HepG2 (cell line): ENCODE measurements around the gene JOSD2. TPM values are rescaled to one million over a fixed set of nuclear protein-coding genes. Genes with fewer than 3 reads are reported as not detected.

Experiments used
- ATAC-seq: fragments of 200-7000 bp; cut with Tn5 transposase; 3 replicates; pipeline ENCODE4 v1.9.1; 2020; ENCODE audit warnings: mild to moderate bottlenecking, moderate library complexity
- BruUV-seq: library from RNA; stranded (reverse); fragments of 400-500 nt; replicated peaks from 2 replicates; lab custom pipeline; 2021; lab: Mats Ljungman, UMichigan
- CTCF ChIA-PET: fragments of 300-600 bp; formaldehyde crosslinking; extraction: SDS; loops from one replicate; lab custom pipeline; 2021; ENCODE audit warnings: low total read pairs, inconsistent platforms, low intra/inter-chr PET ratio; lab: Yijun Ruan, JAX
- POLR2A ChIA-PET: fragments of 350-600 bp; sonication (Branson Sonifier 250); formaldehyde crosslinking; loops from one replicate; lab custom pipeline; 2020; ENCODE audit warnings: antibody characterized with exemption, inconsistent platforms; lab: Yijun Ruan, JAX
- DNase-seq: peaks from one replicate; pipeline ENCODE4 v3.0.0-alpha.2; 2015; ENCODE audit warnings: low spot score
- FAIRE-seq: peaks from 3 replicates; lab custom pipeline; 2011; peaks lifted over from hg19 to GRCh38; lab: Jason Lieb, UNC
- H2AFZ ChIP-seq: one replicate; pipeline ENCODE4 v1.6.1; 2011; ENCODE audit warnings: low read length, inconsistent platforms
- H3K27ac ChIP-seq: fragments of 300-600 bp; 3 replicates; pipeline ENCODE4 v1.8.0; 2011; ENCODE audit warnings: mixed run types, mild to moderate bottlenecking, mixed read lengths, low read length, inconsistent platforms; ENCODE audit not compliant: insufficient read depth; ENCODE audit errors: extremely low read length
- H3K27me3 ChIP-seq, 2 experiments: fragments of 200-600 bp in 1 of 2; 2 replicates in 1 of 2; 3 replicates in 1 of 2; pipeline versions ENCODE4 v1.6.0 to v1.8.0; 2011; ENCODE audit warnings: low read length in 2 of 2, mild to moderate bottlenecking in 2 of 2, moderate library complexity in 2 of 2, inconsistent platforms in 1 of 2; ENCODE audit not compliant: insufficient read depth in 2 of 2, control insufficient read depth in 1 of 2
- H3K36me3 ChIP-seq, 2 experiments: fragments of 200-600 bp in 1 of 2; replicated peaks in 1 of 2; 2 replicates in 1 of 2; 3 replicates in 1 of 2; pipeline versions ENCODE4 v1.5.1 to v1.8.0; 2011; ENCODE audit warnings: low read length in 2 of 2, inconsistent platforms in 1 of 2; ENCODE audit not compliant: insufficient read depth in 2 of 2, control insufficient read depth in 1 of 2
- H3K4me1 ChIP-seq: 2 replicates; pipeline ENCODE4 v1.5.1; 2012; ENCODE audit warnings: low read length, inconsistent platforms; ENCODE audit not compliant: insufficient read depth
- H3K4me2 ChIP-seq: 2 replicates; pipeline ENCODE4 v1.6.0; 2011; ENCODE audit warnings: low read depth, low read length, inconsistent platforms
- H3K4me3 ChIP-seq, 3 experiments: fragments of 200-600 bp in 1 of 3; sonication (generic), shearing (Covaris generic) in 1 of 3; replicated peaks in 1 of 3; 2 replicates each; pipeline ENCODE4 v1.5.1; 2011 to 2016; ENCODE audit warnings: low read length in 3 of 3, inconsistent platforms in 2 of 3, low read depth in 2 of 3, mild to moderate bottlenecking in 2 of 3, control low read depth in 1 of 3, mixed read lengths in 1 of 3; ENCODE audit not compliant: insufficient read depth in 1 of 3
- H3K79me2 ChIP-seq: one replicate; pipeline ENCODE4 v1.6.1; 2011; ENCODE audit warnings: low read length, inconsistent platforms; ENCODE audit not compliant: insufficient read depth
- H3K9ac ChIP-seq: 2 replicates; pipeline ENCODE4 v1.6.0; 2011; ENCODE audit warnings: mild to moderate bottlenecking, low read depth, low read length, inconsistent platforms; ENCODE audit not compliant: insufficient read depth
- H3K9me3 ChIP-seq: 2 replicates; pipeline ENCODE4 v1.5.1; 2012; ENCODE audit warnings: mild to moderate bottlenecking, low read length
- H4K20me1 ChIP-seq: 2 replicates; pipeline ENCODE4 v1.6.0; 2011; ENCODE audit warnings: inconsistent platforms, mild to moderate bottlenecking, low read length, moderate library complexity; ENCODE audit not compliant: insufficient read depth
- E2F5 ChIP-seq: sonication (generic); formaldehyde crosslinking; conservative IDR thresholded peaks from 2 replicates; pipeline ENCODE4 v1.4.0; 2020; ENCODE audit warnings: missing genetic modification reagents
- ESRRA ChIP-seq: sonication (generic); formaldehyde crosslinking; IDR thresholded peaks from 2 replicates; pipeline ENCODE4 v1.5.1; 2020; ENCODE audit warnings: mild to moderate bottlenecking, low read depth, missing genetic modification reagents
- FOXM1 ChIP-seq: sonication (generic); formaldehyde crosslinking; IDR thresholded peaks from 2 replicates; pipeline ENCODE4 v1.5.0; 2020; ENCODE audit warnings: missing genetic modification reagents
- MAFG ChIP-seq: sonication (generic); formaldehyde crosslinking; IDR thresholded peaks from 2 replicates; pipeline ENCODE4 v1.5.1; 2020; ENCODE audit warnings: mild to moderate bottlenecking, missing genetic modification reagents
- SKI ChIP-seq: fragments of 450-650 bp; IDR thresholded peaks from one replicate; pipeline ENCODE4 v1.6.1; 2018; ENCODE audit warnings: mild to moderate bottlenecking; ENCODE audit not compliant: partially characterized antibody
- U2AF2 ChIP-seq: fragments of 200-400 bp; formaldehyde crosslinking; IDR thresholded peaks from 2 replicates; pipeline ENCODE4 v1.6.1; 2017; ENCODE audit warnings: low read depth, mild to moderate bottlenecking, low read length
- ZNF282 ChIP-seq: fragments of 450-650 bp; IDR thresholded peaks from 2 replicates; pipeline ENCODE4 v1.6.1; 2018; ENCODE audit not compliant: partially characterized antibody
- ZNF33A ChIP-seq: sonication (generic); formaldehyde crosslinking; IDR thresholded peaks from 2 replicates; pipeline ENCODE4 v1.5.1; 2020; ENCODE audit warnings: missing genetic modification reagents, mild to moderate bottlenecking, moderate library complexity, borderline replicate concordance
- ZNF777 ChIP-seq: sonication (generic); formaldehyde crosslinking; IDR thresholded peaks from 2 replicates; pipeline ENCODE4 v1.4.0; 2020; ENCODE audit warnings: missing genetic modification reagents
- ZNF83 ChIP-seq: sonication (generic); formaldehyde crosslinking; IDR thresholded peaks from 2 replicates; pipeline ENCODE4 v1.4.0; 2020; ENCODE audit warnings: missing genetic modification reagents, mild to moderate bottlenecking, borderline replicate concordance
- WGBS: methylation state at CpG from one replicate; pipeline ENCODE4 v1.1.6; 2017; ENCODE audit warnings: low lambda C conversion rate; 5-methylcytosine and 5-hydroxymethylcytosine counted together
- in situ Hi-C: cut with HindIII; loops from 2 replicates; pipeline ENCODE4 v1.10.0; 2017; ENCODE audit warnings: low pct_unique_long_range_greater_than_20kb; ENCODE audit not compliant: extremely low pct_ligation_motif_present
- intact Hi-C: fragments of 100-400 bp; cut with micrococcal nuclease; formaldehyde crosslinking; loops from one replicate; pipeline ENCODE4 v1.10.0; 2022; ENCODE audit not compliant: unreplicated experiment
- polyA plus RNA-seq, 8 experiments: library from polyadenylated mRNA; depleted of rRNA in 3 of 8; stranded (reverse) in 7 of 8; unstranded in 1 of 8; fragments of >200 nt; fragmentation: Illumina TruSeq in 4 of 8; extraction: Trizol in 4 of 8; gene quantifications; 2 replicates each; pipeline versions ENCODE4 v1.2.1 to v1.2.3, GENCODE V29; 2011 to 2016; ENCODE audit warnings: low read depth in 4 of 8, missing spikeins in 1 of 8, mixed read lengths in 1 of 8; ENCODE audit not compliant: insufficient read depth in 1 of 8
- total RNA-seq, 5 experiments: library from RNA; depleted of rRNA; stranded (reverse); fragments of >200 nt; fragmentation: Illumina TruSeq; extraction: Trizol; gene quantifications; 2 replicates each; pipeline ENCODE4 v1.2.3, GENCODE V29; 2016; ENCODE audit warnings: low read depth in 1 of 5

The JOSD2 gene
- total and polyA plus RNA-seq, 2 of the 13 experiments (the other 11 are each of a cell fraction or from before 2014, with no cell fraction given): 2.0 to 4.1 TPM

- intact Hi-C loops (no loop called here), in situ Hi-C loops (no loop called here)
- H3K4me3 ChIP-seq: no peak overlapping the region
- FAIRE-seq: no peak
- H2AFZ ChIP-seq: no peak overlapping the region
- no peaks in the 10 kb centered on the region for H3K79me2 ChIP-seq
- H3K9ac ChIP-seq: no peak overlapping the region
- H3K36me3 ChIP-seq: no peaks in the 10 kb centered on the region
- H3K9me3 ChIP-seq: peaks cover 15% of the 10 kb centered on the region
- no peak for TF ChIP-seq ZNF33A
- no peak for TF ChIP-seq MAFG
- TF ChIP-seq ZNF282: no peak
- TF ChIP-seq FOXM1 (CRISPR knock-in tag): no peak
- TF ChIP-seq E2F5 (CRISPR knock-in tag): no peak
- no peak for TF ChIP-seq U2AF2
- no peak for TF ChIP-seq ZNF777 (CRISPR knock-in tag)
- TF ChIP-seq ZNF83 (CRISPR knock-in tag): no peak
- TF ChIP-seq SKI: no peak
- no peak for TF ChIP-seq ESRRA (CRISPR knock-in tag)
- H3K27ac ChIP-seq: no peak overlapping the region
- H3K4me2 ChIP-seq: no peak overlapping the region
- no peak for DNase-seq
- no peaks in the 10 kb centered on the region for H4K20me1 ChIP-seq
- 25% methylated on average over 8 of the region's 10 CpGs for WGBS
- H3K4me1 ChIP-seq: no peaks in the 10 kb centered on the region
- ATAC-seq: no peak
- POLR2A ChIA-PET: no interaction called here
- no TSS peak for BruUV-seq
- H3K27me3 ChIP-seq: peaks cover 9 to 23% of the 10 kb centered on the region in 2 experiments; a peak in 4 of 5 replicates
- CTCF ChIA-PET: no interaction called here
Measured at GRCh38 chr19:50485284-50485955, 25.6 kb downstream of the JOSD2 start.
